NOMO-1 treated with DMSO at 0.1 percent for 48 hours (cell line): ENCODE measurements around the gene QSOX2.

Source experiments
- DNase-seq: peaks from one replicate; lab custom pipeline; 2025; ENCODE audit not compliant: unreplicated experiment; lab: John Stamatoyannopoulos, UW

Gene QSOX2

DNA sequence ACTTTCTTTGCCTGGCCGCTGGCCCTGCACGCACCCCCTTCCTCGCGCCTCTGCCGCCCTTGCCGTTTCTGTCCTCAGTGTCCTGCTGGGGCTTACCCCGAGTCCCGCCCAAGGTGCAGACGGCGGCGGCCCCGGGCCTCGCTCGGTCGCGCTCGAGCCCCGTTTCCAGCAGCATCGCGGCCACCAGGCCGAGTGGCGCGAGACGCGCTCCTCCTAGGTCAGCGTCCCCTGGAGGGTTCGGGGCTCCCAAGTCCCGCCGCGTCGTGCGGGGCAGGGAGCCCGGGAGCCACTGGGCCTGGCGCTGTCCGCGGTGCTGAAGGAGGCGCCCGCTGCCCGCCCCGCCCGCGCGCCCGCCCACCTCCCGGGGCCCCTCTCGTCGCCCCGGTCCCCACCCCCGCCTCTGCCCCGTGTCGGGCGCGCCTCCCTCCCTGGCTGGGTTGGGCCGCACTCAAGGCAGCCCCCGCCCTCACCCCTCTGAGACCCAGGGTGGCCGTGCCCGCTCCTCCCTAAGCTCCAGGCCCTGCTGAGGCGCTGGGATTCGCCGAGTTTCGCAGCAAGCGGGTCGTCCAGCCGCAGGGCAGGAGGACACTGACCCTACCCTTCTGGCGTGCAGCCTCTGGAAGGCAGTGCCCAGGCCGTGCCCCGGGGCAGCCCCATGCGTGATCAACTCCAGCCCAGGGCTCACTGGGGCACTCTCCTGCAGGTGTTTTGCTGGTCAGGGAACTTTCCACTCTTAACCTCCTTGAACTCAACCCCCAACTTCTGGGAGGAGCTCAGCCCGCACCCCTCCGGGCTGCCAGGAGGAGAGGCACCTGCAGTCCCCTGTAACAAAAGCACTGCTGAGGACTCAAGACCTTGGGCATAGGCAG, 40.5 kb downstream of the QSOX2 start, which contains the start of gene LHX3:
LHX3 (minus strand) TSS at position 291 of the 869 bp plus-strand sequence; CDS start at position 175, 116 bp downstream.
- peak; percentile 12 for DNase-seq

GRCh38 chr9:136204145-136204805, 41.3 kb downstream of the QSOX2 start:
- no peak for DNase-seq

- no peak for DNase-seq
These were observed 42.0 kb downstream of the QSOX2 start for GRCh38 chr9:136203408-136204144.

- no peak for DNase-seq
These were observed 42.9 kb downstream of the QSOX2 start for GRCh38 chr9:136202454-136203407.

DNA sequence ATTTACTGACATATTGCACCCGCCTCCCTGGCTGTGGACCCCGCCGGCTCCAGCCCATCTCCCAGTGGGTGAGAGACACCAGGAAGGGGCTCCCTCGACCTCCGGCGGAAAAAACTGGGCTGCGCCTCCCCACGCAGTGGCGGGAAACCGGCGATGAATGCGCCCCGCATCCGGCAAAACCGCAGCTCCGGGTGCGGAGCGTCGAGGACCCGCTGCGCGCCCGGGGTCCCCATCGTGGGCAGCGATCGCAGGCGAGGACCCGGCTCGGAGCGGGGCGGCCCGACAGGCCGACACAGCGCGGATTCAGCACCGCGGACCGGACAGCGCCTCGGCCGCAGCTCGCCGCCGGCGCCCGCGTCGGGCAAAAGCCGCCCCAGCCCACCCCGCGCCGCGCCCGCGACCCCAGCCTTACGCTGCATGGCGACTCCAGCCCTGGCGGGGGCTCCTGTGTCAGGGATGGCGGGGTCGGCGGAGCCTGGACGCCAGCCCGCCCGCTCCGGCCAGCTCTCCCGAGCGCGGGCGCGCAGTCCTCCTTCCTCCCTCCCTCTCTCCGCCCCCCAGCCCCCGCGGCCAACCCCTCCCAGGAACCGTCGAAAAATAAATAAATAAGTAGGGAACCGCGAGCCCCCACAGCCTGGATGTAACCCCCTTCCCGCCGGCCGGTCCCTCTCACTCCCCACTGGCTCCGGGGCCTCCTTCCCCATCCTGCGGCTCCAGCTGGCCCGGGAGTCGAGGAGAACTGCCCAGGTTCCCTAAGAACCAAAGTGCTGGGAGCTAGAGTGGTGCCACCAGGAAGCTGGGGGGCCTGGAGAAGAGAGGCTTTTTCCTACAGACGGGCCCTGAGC, 43.8 kb downstream of the QSOX2 start:
- no peak for DNase-seq

DNA sequence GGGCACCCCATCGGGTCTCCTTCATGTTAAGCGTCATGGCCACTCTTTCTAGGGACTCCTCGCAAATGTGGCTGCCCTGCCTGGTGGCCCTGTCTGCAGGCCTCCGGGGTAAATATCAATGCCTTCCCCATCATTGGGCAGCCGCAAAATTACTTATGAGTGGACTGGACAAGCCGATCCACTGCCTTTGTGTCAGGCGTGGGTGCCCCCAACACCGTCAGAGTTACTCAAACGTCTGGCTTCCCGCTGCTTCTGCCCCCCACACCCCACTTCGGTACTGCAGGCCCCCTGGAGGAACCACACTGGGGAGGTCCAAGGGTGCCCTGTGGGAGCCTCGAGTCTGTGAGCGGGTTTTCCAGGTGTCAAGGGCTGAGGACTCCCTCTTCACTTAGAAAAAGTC, 44.4 kb downstream of the QSOX2 start:
- no peak for DNase-seq

- no peak for DNase-seq
These were observed 45.2 kb downstream of the QSOX2 start for GRCh38 chr9:136200424-136200823.

DNA sequence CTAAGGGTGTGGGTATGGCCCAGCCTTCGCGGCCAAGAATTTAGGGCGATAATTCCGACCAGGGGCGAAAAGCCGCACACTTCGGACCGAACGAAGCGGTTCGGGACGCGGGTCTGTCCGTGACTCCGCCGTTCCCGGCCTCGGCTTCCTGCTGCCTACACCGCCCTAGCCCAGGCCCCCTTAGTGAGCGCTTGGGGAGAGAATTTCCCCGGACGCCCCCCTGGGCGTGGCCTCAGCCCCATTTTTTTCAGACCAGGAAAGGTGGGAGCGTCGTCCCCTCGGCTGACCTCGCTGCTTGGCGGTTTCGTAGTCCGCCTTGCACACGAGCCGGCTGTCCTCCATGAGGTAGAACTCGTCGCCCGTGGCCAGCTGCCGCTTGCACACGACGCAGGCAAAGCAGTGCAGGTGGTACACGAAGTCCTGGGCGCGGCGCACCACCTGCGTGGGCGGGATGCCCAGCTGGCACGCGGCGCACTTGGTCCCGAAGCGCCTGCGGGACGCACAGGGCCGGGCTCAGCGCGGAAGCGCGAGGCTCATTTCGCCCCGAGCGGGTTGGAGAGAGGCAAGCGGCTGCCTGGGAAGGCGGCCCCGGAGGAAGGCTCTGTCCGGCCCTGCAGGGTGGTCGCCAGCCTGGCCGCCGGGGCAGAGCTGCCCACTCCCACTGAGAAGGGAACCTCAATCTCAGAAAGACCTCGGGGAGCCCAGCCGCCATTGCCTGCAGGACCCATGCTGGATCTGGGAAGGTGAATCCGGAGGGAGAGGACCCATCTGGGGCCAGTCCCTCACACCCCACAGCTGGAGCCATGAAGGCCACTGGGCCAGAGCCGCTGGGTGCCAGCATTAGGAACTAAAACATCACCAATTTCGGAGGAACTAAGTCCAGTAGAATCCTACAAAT, 46.0 kb downstream of the QSOX2 start:
- DNase-seq: no peak

- no peak for DNase-seq
These were observed 47.0 kb downstream of the QSOX2 start for GRCh38 chr9:136198605-136199083.

DNA sequence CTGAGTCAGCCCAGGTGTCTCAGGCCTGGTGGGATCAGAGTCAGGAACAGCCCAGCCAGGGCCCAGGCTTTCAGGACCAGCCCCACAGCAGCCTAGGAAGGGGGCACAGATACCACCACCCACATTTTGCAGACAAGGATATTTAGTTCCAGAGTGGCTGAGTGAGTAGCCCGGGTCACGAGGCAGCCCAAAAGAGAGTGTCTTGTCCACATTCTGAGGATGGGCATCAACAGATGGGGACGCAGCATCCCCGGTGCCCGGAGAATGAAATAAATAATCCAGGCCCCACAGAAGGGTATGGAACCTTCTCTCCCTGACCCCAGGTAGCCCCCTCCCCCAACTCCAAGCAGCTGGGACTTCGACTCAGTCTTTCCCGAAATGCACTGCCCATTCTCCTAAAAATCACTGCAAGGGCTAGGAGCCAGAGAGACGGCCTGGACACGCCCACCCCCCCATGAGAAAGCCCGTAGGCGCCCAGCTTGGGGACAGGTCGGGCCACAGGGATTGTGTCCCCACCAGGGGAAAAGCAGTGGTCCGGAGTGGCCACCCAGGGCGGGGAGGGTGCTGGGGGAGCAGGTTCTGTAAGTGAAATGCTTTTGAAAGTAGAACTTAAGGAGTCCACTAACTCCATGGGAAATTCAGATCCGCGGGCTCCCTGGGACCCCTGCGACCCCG, 47.5 kb downstream of the QSOX2 start:
- no peak for DNase-seq

GRCh38 chr9:136197084-136197875, 48.3 kb downstream of the QSOX2 start:
- no peak for DNase-seq

- no peak for DNase-seq
These were observed 49.1 kb downstream of the QSOX2 start for GRCh38 chr9:136196404-136197083.

GRCh38 chr9:136194540-136194939, 51.1 kb downstream of the QSOX2 start:
- DNase-seq: no peak

GRCh38 chr9:136193891-136194279, 51.7 kb downstream of the QSOX2 start:
- DNase-seq: no peak

- DNase-seq: no peak
These were observed 52.3 kb downstream of the QSOX2 start for GRCh38 chr9:136193127-136193890.
